HEK293 (cell line): ENCODE data around the gene PLEKHG5.

Experiments used
- CTCF ChIA-PET: fragments of 350-600 bp; formaldehyde crosslinking; extraction: SDS; loops from one replicate; lab custom pipeline; 2021; ENCODE audit warnings: antibody characterized with exemption; lab: Yijun Ruan, JAX
- POLR2A ChIA-PET: fragments of 300-600 bp; formaldehyde crosslinking; extraction: SDS; loops from one replicate; lab custom pipeline; 2020; ENCODE audit warnings: antibody characterized with exemption, inconsistent platforms; lab: Yijun Ruan, JAX
- H3K27ac ChIP-seq: fragments of 200-500 bp; sonication (Bioruptor generic); 2 replicates; pipeline ENCODE4 v1.5.1; 2014; ENCODE audit warnings: low read depth, low read length, control low read depth, inconsistent platforms; ENCODE audit errors: extremely low read depth
- H3K36me3 ChIP-seq, 2 experiments: fragments of 200-500 bp in 1 of 2; sonication (Bioruptor generic) in 1 of 2; 1 replicate in 1 of 2; 2 replicates in 1 of 2; pipeline ENCODE4 v1.5.1; 2014 to 2017; ENCODE audit warnings: inconsistent platforms in 2 of 2, low read length in 2 of 2; ENCODE audit not compliant: control insufficient read depth in 2 of 2, insufficient read depth in 1 of 2
- H3K4me1 ChIP-seq: fragments of 200-500 bp; sonication (Bioruptor generic); 2 replicates; pipeline ENCODE4 v1.5.1; 2014; ENCODE audit warnings: mild to moderate bottlenecking, low read length, inconsistent platforms; ENCODE audit not compliant: control insufficient read depth, insufficient read depth
- H3K4me3 ChIP-seq: 2 replicates; pipeline ENCODE4 v1.5.1; 2011; ENCODE audit warnings: low read depth, mild to moderate bottlenecking, control low read depth, low read length, moderate library complexity
- H3K9me3 ChIP-seq: fragments of 200-500 bp; sonication (Bioruptor generic); 2 replicates; pipeline ENCODE4 v1.5.1; 2014; ENCODE audit warnings: low read depth, low read length, inconsistent platforms; ENCODE audit not compliant: control insufficient read depth, insufficient read depth
- BCL11A ChIP-seq: fragments of 450-650 bp; formaldehyde crosslinking; IDR thresholded peaks from 2 replicates; pipeline ENCODE4 v1.5.1; 2016; ENCODE audit warnings: low read depth, missing biosample characterization, missing genetic modification characterization
- GLI2 ChIP-seq: fragments of 450-650 bp; formaldehyde crosslinking; IDR thresholded peaks from 2 replicates; pipeline ENCODE4; 2017; ENCODE audit warnings: missing biosample characterization, missing genetic modification characterization, low read depth, borderline replicate concordance
- GLIS1 ChIP-seq: fragments of 450-650 bp; formaldehyde crosslinking; IDR thresholded peaks from 2 replicates; pipeline ENCODE4 v1.5.1; 2016; ENCODE audit warnings: missing biosample characterization, missing genetic modification characterization
- IKZF3 ChIP-seq: fragments of 450-650 bp; IDR thresholded peaks from 2 replicates; pipeline ENCODE4 v1.5.0; 2018; ENCODE audit warnings: missing biosample characterization, mild to moderate bottlenecking, missing genetic modification characterization, moderate library complexity
- KLF17 ChIP-seq: fragments of 450-650 bp; formaldehyde crosslinking; IDR thresholded peaks from 2 replicates; pipeline ENCODE4 v1.5.1; 2016; ENCODE audit warnings: missing biosample characterization, missing genetic modification characterization
- KLF8 ChIP-seq: fragments of 450-650 bp; formaldehyde crosslinking; IDR thresholded peaks from 2 replicates; pipeline ENCODE4 v1.5.1; 2016; ENCODE audit warnings: missing biosample characterization, missing genetic modification characterization
- SP3 ChIP-seq: fragments of 450-650 bp; formaldehyde crosslinking; IDR thresholded peaks from 2 replicates; pipeline ENCODE4 v1.5.1; 2016; ENCODE audit warnings: missing biosample characterization, missing genetic modification characterization
- WT1 ChIP-seq: fragments of 450-650 bp; formaldehyde crosslinking; IDR thresholded peaks from 2 replicates; pipeline ENCODE4 v1.5.1; 2016; ENCODE audit warnings: missing biosample characterization, missing genetic modification characterization
- ZBTB21 ChIP-seq: fragments of 450-650 bp; formaldehyde crosslinking; IDR thresholded peaks from 2 replicates; pipeline ENCODE4 v1.5.1; 2017; ENCODE audit warnings: missing biosample characterization, missing genetic modification characterization
- ZNF148 ChIP-seq: fragments of 450-650 bp; formaldehyde crosslinking; IDR thresholded peaks from 2 replicates; pipeline ENCODE4 v1.5.0; 2017; ENCODE audit warnings: missing biosample characterization, missing genetic modification characterization, borderline replicate concordance
- ZNF366 ChIP-seq: fragments of 450-650 bp; formaldehyde crosslinking; conservative IDR thresholded peaks from 2 replicates; pipeline ENCODE4 v1.5.1; 2016; ENCODE audit warnings: missing biosample characterization, missing genetic modification characterization
- ZNF394 ChIP-seq: fragments of 450-650 bp; formaldehyde crosslinking; IDR thresholded peaks from 2 replicates; pipeline ENCODE4 v1.5.1; 2016; ENCODE audit warnings: missing biosample characterization, missing genetic modification characterization, mild to moderate bottlenecking, moderate library complexity, borderline replicate concordance
- ZNF404 ChIP-seq: fragments of 450-650 bp; formaldehyde crosslinking; IDR thresholded peaks from 2 replicates; pipeline ENCODE4 v1.5.1; 2017; ENCODE audit warnings: missing biosample characterization, missing genetic modification characterization
- ZNF433 ChIP-seq: fragments of 450-650 bp; formaldehyde crosslinking; IDR thresholded peaks from 2 replicates; pipeline ENCODE4 v1.5.1; 2016; ENCODE audit warnings: missing biosample characterization, missing genetic modification characterization, low read depth
- ZNF488 ChIP-seq: fragments of 450-650 bp; formaldehyde crosslinking; IDR thresholded peaks from 2 replicates; pipeline ENCODE4 v1.5.1; 2016; ENCODE audit warnings: missing biosample characterization, missing genetic modification characterization
- ZNF530 ChIP-seq: fragments of 450-650 bp; formaldehyde crosslinking; IDR thresholded peaks from 2 replicates; pipeline ENCODE4 v1.5.1; 2016; ENCODE audit warnings: low read depth, missing biosample characterization, missing genetic modification characterization
- ZNF548 ChIP-seq: fragments of 450-650 bp; formaldehyde crosslinking; IDR thresholded peaks from 2 replicates; pipeline ENCODE4 v1.5.1; 2016; ENCODE audit warnings: missing biosample characterization, missing genetic modification characterization
- ZNF549 ChIP-seq: fragments of 450-650 bp; IDR thresholded peaks from 2 replicates; pipeline ENCODE4 v1.5.1; 2018; ENCODE audit warnings: missing biosample characterization, missing genetic modification characterization, mild to moderate bottlenecking, inconsistent platforms, moderate library complexity
- ZNF623 ChIP-seq: fragments of 450-650 bp; formaldehyde crosslinking; IDR thresholded peaks from 2 replicates; pipeline ENCODE4 v1.5.1; 2016; ENCODE audit warnings: missing biosample characterization, missing genetic modification characterization
- ZNF626 ChIP-seq: fragments of 450-650 bp; sonication (Bioruptor Pico); formaldehyde crosslinking; IDR thresholded peaks from 2 replicates; pipeline ENCODE4 v1.5.1; 2018; ENCODE audit warnings: missing biosample characterization, missing genetic modification characterization, inconsistent platforms
- ZNF704 ChIP-seq: fragments of 450-650 bp; formaldehyde crosslinking; IDR thresholded peaks from 2 replicates; pipeline ENCODE4 v1.5.1; 2016; ENCODE audit warnings: missing biosample characterization, missing genetic modification characterization
- ZNF76 ChIP-seq: fragments of 450-650 bp; formaldehyde crosslinking; IDR thresholded peaks from 2 replicates; pipeline ENCODE4; 2016; ENCODE audit warnings: low read depth, missing biosample characterization, missing genetic modification characterization, borderline replicate concordance
- ZNF792 ChIP-seq: fragments of 450-650 bp; formaldehyde crosslinking; IDR thresholded peaks from 2 replicates; pipeline ENCODE4 v1.5.1; 2016; ENCODE audit warnings: missing biosample characterization, missing genetic modification characterization
- ZSCAN5A ChIP-seq: fragments of 450-650 bp; formaldehyde crosslinking; IDR thresholded peaks from 2 replicates; pipeline ENCODE4 v1.5.1; 2016; ENCODE audit warnings: missing biosample characterization, missing genetic modification characterization

PLEKHG5 gene

GRCh38 chr1:6517435-6517851 lies 26.0 kb upstream of the PLEKHG5 start:
- Histone ChIP-seq H3K4me1 (peaks cover 5% of the 10 kb centered on the region; the same call in 1 of the 2 replicates), H3K36me3 (peaks cover 3 to 5% of the 10 kb centered on the region in 2 experiments; a peak in 2 of 3 replicates), H3K9me3 (no peaks in the 10 kb centered on the region), H3K4me3 (no peak overlapping the region), H3K27ac (no peak overlapping the region)
- CTCF ChIA-PET: interaction anchor here (0.8 to 1.2 kb wide), 2 partner anchors 129 to 1722 kb away, joined by 3 to 4 read pairs; no protein-coding TSS in a partner anchor
- POLR2A ChIA-PET: interaction anchor here (1.2 kb wide), 1 partner anchor 18 kb away, joined by 4 read pairs; no protein-coding TSS in a partner anchor
- TF ChIP-seq ZNF148 (no peak), WT1 (tag by site-specific recombination) (no peak), IKZF3 (tag by site-specific recombination) (peak; percentile 16; the same call in 1 of the 2 replicates), GLI2 (tag by site-specific recombination) (no peak), GLIS1 (tag by site-specific recombination) (peak; percentile 47)

GRCh38 chr1:6515771-6516170 lies 24.3 kb upstream of the PLEKHG5 start:
- peaks cover 5% of the 10 kb centered on the region; the same call in 1 of the 2 replicates for H3K4me1 ChIP-seq
- CTCF ChIA-PET: interaction anchor here (0.7 kb wide), 1 partner anchor 43 kb away, joined by 3 read pairs; no protein-coding TSS in a partner anchor
- TF ChIP-seq ZNF394 (no peak), ZBTB21 (no peak), ZNF530 (tag by site-specific recombination) (no peak), ZNF433 (tag by site-specific recombination) (no peak), ZNF548 (tag by site-specific recombination) (no peak), ZNF366 (tag by site-specific recombination) (no peak), ZNF404 (tag by site-specific recombination) (no peak), ZNF76 (tag by site-specific recombination) (no peak), ZNF488 (tag by site-specific recombination) (no peak), ZNF704 (tag by site-specific recombination) (no peak), ZNF549 (tag by site-specific recombination) (no peak), KLF17 (no peak), ZSCAN5A (tag by site-specific recombination) (no peak), KLF8 (tag by site-specific recombination) (no peak), ZNF792 (tag by site-specific recombination) (no peak), BCL11A (tag by site-specific recombination) (no peak), ZNF626 (tag by site-specific recombination) (no peak), GLIS1 (tag by site-specific recombination) (no peak), ZNF623 (tag by site-specific recombination) (no peak), SP3 (tag by site-specific recombination) (no peak)
- no peak overlapping the region for H3K27ac ChIP-seq
- POLR2A ChIA-PET: no interaction called here
- H3K4me3 ChIP-seq: no peak overlapping the region
- no peaks in the 10 kb centered on the region for H3K36me3 ChIP-seq
- H3K9me3 ChIP-seq: no peaks in the 10 kb centered on the region
